Activated CD8-positive, alpha-beta memory T cell treated with anti-CD3 and anti-CD28 coated beads, Interleukin-2, amount 50 U/mL, for 1 hour (primary cell): ENCODE data around the gene MGMT.
A peak's percentile ranks its signal among the peaks of the same experiment; 100 is the strongest.
"Not testable (repeated sequence)": the region's sequence is repeated elsewhere in the genome, so short reads cannot be mapped to it uniquely, and the experiment has no call there.

Source experiments
- DNase-seq: peaks from one replicate; pipeline ENCODE4 v3.0.0-alpha.2; 2020; ENCODE audit errors: extremely low read depth

The MGMT gene

GRCh38 chr10:129466703-129467358 lies at the start of gene MGMT:
TSS of gene MGMT (plus strand) at chr10:129467241.
- peak; percentile 95 for DNase-seq

- no peak for DNase-seq
Observed at GRCh38 chr10:129417870-129418269, 49.2 kb upstream of the MGMT start.

GRCh38 chr10:129418496-129419225 lies 48.4 kb upstream of the MGMT start:
- DNase-seq, result no peak

GRCh38 chr10:129419397-129419796 lies 47.6 kb upstream of the MGMT start:
- no peak for DNase-seq

- DNase-seq, result no peak
Observed at GRCh38 chr10:129421399-129422010, 45.5 kb upstream of the MGMT start.

GRCh38 chr10:129424978-129425377 lies 42.1 kb upstream of the MGMT start:
- DNase-seq, result no peak

GRCh38 chr10:129426606-129427005 lies 40.4 kb upstream of the MGMT start:
- no peak for DNase-seq

GRCh38 chr10:129433266-129433665 lies 33.8 kb upstream of the MGMT start:
- no peak for DNase-seq

GRCh38 chr10:129435724-129436123 lies 31.3 kb upstream of the MGMT start:
- DNase-seq, result not testable (repeated sequence)

GRCh38 chr10:129438024-129438423 lies 29.0 kb upstream of the MGMT start:
- DNase-seq, result no peak

GRCh38 chr10:129440247-129440646 lies 26.8 kb upstream of the MGMT start:
- no peak for DNase-seq

- DNase-seq, result no peak
Observed at GRCh38 chr10:129440722-129441316, 26.2 kb upstream of the MGMT start.

- DNase-seq, result no peak
Observed at GRCh38 chr10:129441372-129442009, 25.6 kb upstream of the MGMT start.

GRCh38 chr10:129442866-129443265 lies 24.2 kb upstream of the MGMT start:
- no peak for DNase-seq

GRCh38 chr10:129444359-129444758 lies 22.7 kb upstream of the MGMT start:
- DNase-seq, result no peak

- DNase-seq, result no peak
Observed at GRCh38 chr10:129445436-129446182, 21.4 kb upstream of the MGMT start.

- DNase-seq, result no peak
Observed at GRCh38 chr10:129446183-129446581, 20.9 kb upstream of the MGMT start.

- no peak for DNase-seq
Observed at GRCh38 chr10:129447486-129447885, 19.6 kb upstream of the MGMT start.

GRCh38 chr10:129448086-129448485 lies 19.0 kb upstream of the MGMT start:
- DNase-seq, result no peak

- DNase-seq, result no peak
Observed at GRCh38 chr10:129448539-129448938, 18.5 kb upstream of the MGMT start.

- DNase-seq, result no peak
Observed at GRCh38 chr10:129449893-129450292, 17.1 kb upstream of the MGMT start.
